ENCODE measurements around the gene CAND2.

DNA sequence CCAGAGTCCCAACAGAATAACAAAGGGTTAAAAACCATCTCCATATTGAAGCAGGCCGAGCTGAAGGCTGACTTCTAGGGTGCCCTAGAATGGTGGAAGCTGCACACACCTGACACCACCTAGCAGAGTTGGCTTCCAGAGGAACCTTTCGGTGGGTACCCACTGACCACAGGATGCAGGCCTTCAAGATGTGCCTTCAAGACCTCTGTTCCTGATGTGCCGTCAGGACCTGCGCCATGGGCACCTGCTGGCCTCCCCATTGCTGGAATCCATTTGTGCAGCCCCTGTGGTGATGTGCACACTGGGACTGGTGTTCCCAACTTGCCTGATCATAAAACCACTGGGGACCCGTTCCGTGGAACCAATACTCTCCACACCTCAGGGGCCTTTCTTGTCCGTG is 80.6 kb downstream of the CAND2 start:
- TF ChIP-seq, protein P1, sequence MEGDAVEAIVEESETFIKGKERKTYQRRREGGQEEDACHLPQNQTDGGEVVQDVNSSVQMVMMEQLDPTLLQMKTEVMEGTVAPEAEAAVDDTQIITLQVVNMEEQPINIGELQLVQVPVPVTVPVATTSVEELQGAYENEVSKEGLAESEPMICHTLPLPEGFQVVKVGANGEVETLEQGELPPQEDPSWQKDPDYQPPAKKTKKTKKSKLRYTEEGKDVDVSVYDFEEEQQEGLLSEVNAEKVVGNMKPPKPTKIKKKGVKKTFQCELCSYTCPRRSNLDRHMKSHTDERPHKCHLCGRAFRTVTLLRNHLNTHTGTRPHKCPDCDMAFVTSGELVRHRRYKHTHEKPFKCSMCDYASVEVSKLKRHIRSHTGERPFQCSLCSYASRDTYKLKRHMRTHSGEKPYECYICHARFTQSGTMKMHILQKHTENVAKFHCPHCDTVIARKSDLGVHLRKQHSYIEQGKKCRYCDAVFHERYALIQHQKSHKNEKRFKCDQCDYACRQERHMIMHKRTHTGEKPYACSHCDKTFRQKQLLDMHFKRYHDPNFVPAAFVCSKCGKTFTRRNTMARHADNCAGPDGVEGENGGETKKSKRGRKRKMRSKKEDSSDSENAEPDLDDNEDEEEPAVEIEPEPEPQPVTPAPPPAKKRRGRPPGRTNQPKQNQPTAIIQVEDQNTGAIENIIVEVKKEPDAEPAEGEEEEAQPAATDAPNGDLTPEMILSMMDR (conservative IDR thresholded peaks at IDR 0.05): no peak
- TF ChIP-seq EZH2 (IDR thresholded peaks at IDR 0.05; ENCODE audit: low read depth): no peak

Data from PC-9 (cell line).